A673 (cell line): ENCODE data around the gene C3. TPM values are rescaled to one million over a fixed set of nuclear protein-coding genes. Genes with fewer than 3 reads are reported as not detected.

ENCODE experiments used
- BruUV-seq: library from RNA; stranded (reverse); fragments of 400-500 nt; replicated peaks from 2 replicates; lab custom pipeline; 2021; lab: Mats Ljungman, UMichigan
- CTCF ChIA-PET: fragments of 300-600 bp; sonication (Branson Sonifier 250); formaldehyde crosslinking; loops from one replicate; lab custom pipeline; 2022; ENCODE audit warnings: antibody characterized with exemption; lab: Charles Lee
- POLR2A ChIA-PET: fragments of 300-600 bp; sonication (Branson Sonifier 250); formaldehyde crosslinking; loops from one replicate; lab custom pipeline; 2022; ENCODE audit warnings: antibody characterized with exemption; ENCODE audit not compliant: low non-redundant PET; lab: Charles Lee
- DNase-seq: peaks from one replicate; pipeline ENCODE4 v3.0.0-alpha.2; 2015; ENCODE audit warnings: low spot score
- H3K27ac ChIP-seq: fragments of 200-600 bp; sonication (generic); 2 replicates; pipeline ENCODE4 v1.5.1; 2016; ENCODE audit warnings: mixed run types, low read depth, mild to moderate bottlenecking, mixed read lengths, antibody characterized with exemption, low read length; ENCODE audit not compliant: poor library complexity, severe bottlenecking
- H3K27me3 ChIP-seq: fragments of 200-600 bp; sonication (generic); replicated peaks from 2 replicates; pipeline ENCODE4 v1.6.1; 2017; ENCODE audit warnings: mixed run types, low read depth, mild to moderate bottlenecking, mixed read lengths, antibody characterized with exemption, low read length; ENCODE audit not compliant: insufficient read depth, poor library complexity
- H3K36me3 ChIP-seq: fragments of 200-600 bp; sonication (generic); 2 replicates; pipeline ENCODE4 v1.6.1; 2016; ENCODE audit warnings: mixed run types, mild to moderate bottlenecking, mixed read lengths, antibody characterized with exemption, low read length; ENCODE audit not compliant: insufficient read depth, poor library complexity, severe bottlenecking
- H3K4me1 ChIP-seq: fragments of 200-600 bp; sonication (generic); 2 replicates; pipeline ENCODE4 v1.6.1; 2017; ENCODE audit warnings: mixed run types, mild to moderate bottlenecking, mixed read lengths, antibody characterized with exemption, low read length; ENCODE audit not compliant: insufficient read depth, poor library complexity, severe bottlenecking
- H3K4me3 ChIP-seq: fragments of 200-600 bp; sonication (generic); 2 replicates; pipeline ENCODE4 v1.5.1; 2016; ENCODE audit warnings: low read depth, mixed run types, mild to moderate bottlenecking, mixed read lengths, low read length; ENCODE audit not compliant: poor library complexity, severe bottlenecking
- H3K9me3 ChIP-seq: fragments of 200-600 bp; sonication (generic); 2 replicates; pipeline ENCODE4 v1.6.1; 2016; ENCODE audit warnings: mixed run types, low read depth, mild to moderate bottlenecking, mixed read lengths, antibody characterized with exemption, low read length; ENCODE audit not compliant: poor library complexity, severe bottlenecking
- EZH2 ChIP-seq: fragments of 200-600 bp; sonication (generic); IDR thresholded peaks from 2 replicates; pipeline ENCODE4 v1.6.1; 2017; ENCODE audit warnings: borderline replicate concordance, low read depth, mild to moderate bottlenecking, mixed read lengths, antibody characterized with exemption, low read length; ENCODE audit not compliant: poor library complexity, severe bottlenecking
- intact Hi-C: fragments of 100-400 bp; cut with micrococcal nuclease; formaldehyde crosslinking; loops from one replicate; pipeline ENCODE4 v1.10.0; 2022; ENCODE audit not compliant: unreplicated experiment
- total RNA-seq: library from RNA; stranded (reverse); gene quantifications from 2 replicates; pipeline ENCODE4 v1.2.3, GENCODE V29; 2021
- TF ChIP-seq, protein P1 (sequence below): fragments of 300-800, 200-600 bp; sonication (generic); conservative IDR thresholded peaks from 2 replicates; pipeline ENCODE4 v1.5.1; 2017; ENCODE audit warnings: low read depth, mild to moderate bottlenecking, antibody characterized with exemption, low read length, moderate library complexity, mixed read lengths

The C3 gene
- total RNA-seq, 1 experiment from 2014 or later, result 1.8 TPM

DNA sequence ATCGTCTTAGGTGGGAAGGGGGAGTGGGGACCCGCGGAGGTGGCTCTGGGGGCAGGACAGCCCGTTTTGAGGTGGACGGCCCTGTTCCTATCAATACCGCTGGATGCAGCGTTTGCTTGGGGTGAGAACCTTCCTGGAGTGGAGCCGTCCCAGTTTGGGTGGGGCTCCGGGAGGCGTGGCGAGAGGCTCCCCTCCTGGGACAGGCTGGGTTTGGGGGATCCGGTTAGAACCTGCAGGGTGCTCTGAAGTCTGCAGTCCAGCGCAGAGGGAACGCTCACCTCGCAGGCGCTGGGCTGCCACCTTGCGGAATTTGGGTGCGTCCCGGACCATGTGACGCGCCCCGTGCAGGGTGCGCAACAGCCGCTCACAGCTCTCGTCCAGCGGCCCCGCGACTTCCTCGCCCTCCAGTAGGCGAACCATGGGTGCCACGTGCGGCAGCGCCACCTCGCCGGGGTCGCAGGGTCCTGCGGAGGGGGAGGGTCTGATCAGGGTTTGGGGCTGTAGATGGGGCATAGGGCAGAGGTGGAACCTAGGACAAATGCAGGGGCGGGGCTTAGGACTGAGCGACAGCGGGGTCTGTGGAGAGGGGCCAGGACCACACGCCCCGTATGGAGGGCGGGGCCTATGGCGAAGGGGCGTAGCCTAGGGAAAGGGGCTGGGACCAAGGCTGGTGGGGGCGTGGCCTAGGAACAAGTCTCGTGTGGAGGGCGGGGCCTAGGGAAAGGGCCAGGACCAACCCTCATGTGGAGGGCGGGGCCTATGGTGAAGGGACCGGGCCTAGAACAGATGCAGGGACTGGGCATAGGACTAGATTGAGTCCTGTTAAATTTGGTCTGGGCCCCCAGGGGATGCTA is 33.0 kb upstream of the C3 start:
- H3K27ac ChIP-seq, result peak overlapping the region; percentile 48
- ChIA-PET CTCF (interaction anchor here (1.1 kb wide), 1 partner anchor 237 kb away, joined by 10 read pairs; no protein-coding TSS in a partner anchor), POLR2A (interaction anchor here (0.6 kb wide), 1 partner anchor 223 kb away, joined by 3 read pairs; the partner anchor contains the start of gene TNFSF9)
- H3K27me3 ChIP-seq, result no peaks in the 10 kb centered on the region
- BruUV-seq, result no TSS peak
- H3K4me1 ChIP-seq, result peaks cover 3% of the 10 kb centered on the region
- peak; percentile 96 for DNase-seq
- no peaks in the 10 kb centered on the region for H3K9me3 ChIP-seq
- intact Hi-C loops, result loop anchor here (1.0 to 5.0 kb wide), 2 partner anchors 14 to 236 kb away; partner anchors contain the start of gene SH2D3A
- peak overlapping the region; percentile 50 for H3K4me3 ChIP-seq
- TF ChIP-seq, protein P1, sequence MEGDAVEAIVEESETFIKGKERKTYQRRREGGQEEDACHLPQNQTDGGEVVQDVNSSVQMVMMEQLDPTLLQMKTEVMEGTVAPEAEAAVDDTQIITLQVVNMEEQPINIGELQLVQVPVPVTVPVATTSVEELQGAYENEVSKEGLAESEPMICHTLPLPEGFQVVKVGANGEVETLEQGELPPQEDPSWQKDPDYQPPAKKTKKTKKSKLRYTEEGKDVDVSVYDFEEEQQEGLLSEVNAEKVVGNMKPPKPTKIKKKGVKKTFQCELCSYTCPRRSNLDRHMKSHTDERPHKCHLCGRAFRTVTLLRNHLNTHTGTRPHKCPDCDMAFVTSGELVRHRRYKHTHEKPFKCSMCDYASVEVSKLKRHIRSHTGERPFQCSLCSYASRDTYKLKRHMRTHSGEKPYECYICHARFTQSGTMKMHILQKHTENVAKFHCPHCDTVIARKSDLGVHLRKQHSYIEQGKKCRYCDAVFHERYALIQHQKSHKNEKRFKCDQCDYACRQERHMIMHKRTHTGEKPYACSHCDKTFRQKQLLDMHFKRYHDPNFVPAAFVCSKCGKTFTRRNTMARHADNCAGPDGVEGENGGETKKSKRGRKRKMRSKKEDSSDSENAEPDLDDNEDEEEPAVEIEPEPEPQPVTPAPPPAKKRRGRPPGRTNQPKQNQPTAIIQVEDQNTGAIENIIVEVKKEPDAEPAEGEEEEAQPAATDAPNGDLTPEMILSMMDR, result peak; percentile 62
- no peak for TF ChIP-seq EZH2
- H3K36me3 ChIP-seq, result peaks cover 42% of the 10 kb centered on the region

DNA sequence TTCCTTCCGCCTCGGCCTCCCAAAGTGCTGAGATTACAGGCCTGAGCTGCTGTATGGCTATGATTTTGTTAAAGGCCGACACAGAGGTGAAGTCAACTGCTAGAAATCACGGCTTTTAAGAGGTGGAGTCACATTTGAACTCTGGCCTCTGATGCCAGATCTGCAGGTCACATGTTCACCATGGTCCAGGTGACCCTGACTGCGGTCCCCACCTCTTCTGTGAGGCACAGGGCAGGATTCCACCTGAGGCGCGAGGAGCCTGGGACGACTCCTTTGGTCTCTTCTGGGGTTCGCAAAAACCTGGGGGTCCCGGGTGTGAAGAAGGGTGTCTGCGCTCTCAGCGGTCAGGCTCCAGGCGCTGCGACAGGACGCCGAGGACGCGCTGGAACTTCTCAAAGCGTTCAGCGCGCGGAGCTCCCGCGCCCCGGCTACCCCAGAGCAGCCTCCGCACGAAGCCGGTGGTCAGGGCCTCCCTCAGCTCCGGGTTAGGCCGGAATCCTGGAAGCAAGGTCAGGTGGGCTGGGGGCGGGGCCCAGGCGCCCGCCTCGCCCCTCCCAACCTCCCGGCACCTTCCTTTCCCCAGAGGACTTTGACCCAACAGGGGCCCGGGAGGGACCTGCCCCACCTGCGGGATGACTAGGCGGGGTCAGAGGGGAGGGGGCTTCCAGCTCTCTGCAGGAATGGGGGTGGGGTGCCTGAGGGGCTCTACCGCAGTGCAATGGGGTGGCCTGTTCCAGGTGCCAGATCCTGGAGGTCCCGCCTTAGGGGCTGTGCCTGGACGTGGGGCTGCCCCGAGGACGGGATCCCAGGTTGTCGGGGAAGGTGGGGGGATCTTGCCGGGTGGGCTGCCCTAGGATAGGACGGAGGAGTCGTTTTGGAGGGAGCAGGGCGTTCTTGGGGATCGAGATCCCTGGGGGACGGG is 32.1 kb upstream of the C3 start:
- POLR2A ChIA-PET, result interaction anchor here (0.6 kb wide), 1 partner anchor 222 kb away, joined by 3 read pairs; the partner anchor contains the start of gene TNFSF9
- CTCF ChIA-PET, result interaction anchor here (0.6 to 1.1 kb wide), 2 partner anchors 111 to 236 kb away, joined by 4 to 10 read pairs; no protein-coding TSS in a partner anchor
- peaks cover 3% of the 10 kb centered on the region for H3K4me1 ChIP-seq
- H3K4me3 ChIP-seq, result peak overlapping the region; percentile 50
- H3K36me3 ChIP-seq, result peaks cover 51% of the 10 kb centered on the region
- H3K27me3 ChIP-seq, result no peaks in the 10 kb centered on the region
- TF ChIP-seq, protein P1, result no peak
- TF ChIP-seq EZH2, result no peak
- no peaks in the 10 kb centered on the region for H3K9me3 ChIP-seq
- intact Hi-C loops, result loop anchor here (1.0 to 5.0 kb wide), 2 partner anchors 15 to 235 kb away; partner anchors contain the start of gene SH2D3A
- no peak for DNase-seq
- H3K27ac ChIP-seq, result no peak overlapping the region
- no TSS peak for BruUV-seq

DNA sequence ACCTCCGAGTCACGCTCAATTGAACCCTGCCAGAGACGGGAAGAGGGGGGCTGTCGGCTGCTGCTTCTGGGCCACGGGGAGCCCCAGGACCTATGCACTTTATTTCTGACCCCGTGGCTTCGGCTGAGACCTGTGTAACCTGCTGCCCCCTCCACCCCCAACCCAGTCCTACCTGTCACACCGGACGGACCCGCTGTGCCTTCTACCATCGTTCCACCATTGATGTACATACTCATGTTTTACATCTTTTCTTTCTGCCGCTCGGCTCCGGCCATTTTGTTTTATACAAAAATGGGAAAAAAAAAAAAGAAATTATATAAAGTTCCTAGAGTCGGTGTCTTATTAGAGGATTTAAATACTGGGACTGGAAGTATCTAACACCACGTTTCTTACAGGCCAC is 30.7 kb upstream of the C3 start:
- H3K27ac ChIP-seq, result no peak overlapping the region
- H3K4me1 ChIP-seq, result peaks cover 3% of the 10 kb centered on the region
- H3K27me3 ChIP-seq, result no peaks in the 10 kb centered on the region
- CTCF ChIA-PET, result no interaction called here
- intact Hi-C loops, result loop anchor here (5.0 kb wide), 1 partner anchor 234 kb away; no protein-coding TSS in a partner anchor
- H3K36me3 ChIP-seq, result peaks cover 64% of the 10 kb centered on the region
- no peaks in the 10 kb centered on the region for H3K9me3 ChIP-seq
- TF ChIP-seq, protein P1, result no peak
- no peak overlapping the region for H3K4me3 ChIP-seq
- BruUV-seq, result no TSS peak
- DNase-seq, result no peak
- POLR2A ChIA-PET, result no interaction called here
